ENCODE data around the gene CD247.

DNA sequence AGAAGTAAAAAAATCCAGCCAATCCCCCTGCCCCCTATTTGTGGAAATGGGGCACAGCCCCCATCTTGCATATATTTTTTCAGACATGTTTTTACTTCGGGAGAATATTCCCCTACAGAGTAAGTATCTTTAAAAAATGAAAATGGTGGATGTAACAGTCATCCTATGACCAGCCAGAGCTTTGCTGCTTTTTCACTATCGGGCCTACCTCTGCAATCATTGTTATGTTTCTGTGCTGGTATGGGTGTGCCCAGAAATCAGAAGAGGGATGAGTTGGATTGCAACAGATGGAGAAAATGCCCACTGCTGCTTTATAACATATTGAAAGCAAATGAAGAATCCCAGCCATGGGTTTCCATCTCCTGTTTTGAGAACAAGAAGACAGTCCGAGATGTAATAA lies 2.9 kb downstream of the CD247 start:
- no peak for TF ChIP-seq CTCF (IDR thresholded peaks at IDR 0.05)
- no peak for TF ChIP-seq POLR2A (IDR thresholded peaks at IDR 0.05)
- TF ChIP-seq POLR2AphosphoS5 (IDR thresholded peaks at IDR 0.05; ENCODE audit: insufficient read depth in 1 of 2, low read depth in 1 of 2), result no peak

Measured in vagina (tissue), 2 donors.